ENCODE measurements around the gene GRIK4.

Gene GRIK4

GRCh38 chr11:120525261-120526171 lies 14.0 kb downstream of the GRIK4 start:
- no peak for DNase-seq

- no peak for DNase-seq
Measured at GRCh38 chr11:120526241-120526640, 14.7 kb downstream of the GRIK4 start.

- DNase-seq = no peak
Measured at GRCh38 chr11:120527111-120527761, 15.7 kb downstream of the GRIK4 start.

- no peak for DNase-seq
Measured at GRCh38 chr11:120528749-120529148, 17.2 kb downstream of the GRIK4 start.

- DNase-seq = no peak
Measured at GRCh38 chr11:120529214-120529613, 17.7 kb downstream of the GRIK4 start.

- no peak for DNase-seq
Measured at GRCh38 chr11:120529911-120530310, 18.4 kb downstream of the GRIK4 start.

- no peak for DNase-seq
Measured at GRCh38 chr11:120532082-120532831, 20.7 kb downstream of the GRIK4 start.

- no peak for DNase-seq
Measured at GRCh38 chr11:120532832-120533196, 21.3 kb downstream of the GRIK4 start.

- DNase-seq = no peak
Measured at GRCh38 chr11:120536091-120536796, 24.7 kb downstream of the GRIK4 start.

- no peak for DNase-seq
Measured at GRCh38 chr11:120536797-120537169, 25.2 kb downstream of the GRIK4 start.

GRCh38 chr11:120537996-120538395 lies 26.4 kb downstream of the GRIK4 start:
- no peak for DNase-seq

GRCh38 chr11:120538707-120539106 lies 27.2 kb downstream of the GRIK4 start:
- DNase-seq = no peak

- DNase-seq = no peak
Measured at GRCh38 chr11:120539667-120540369, 28.3 kb downstream of the GRIK4 start.

GRCh38 chr11:120540744-120541465 lies 29.4 kb downstream of the GRIK4 start:
- no peak for DNase-seq

GRCh38 chr11:120543521-120544215 lies 32.1 kb downstream of the GRIK4 start:
- DNase-seq = no peak

GRCh38 chr11:120545813-120546212 lies 34.3 kb downstream of the GRIK4 start:
- DNase-seq = no peak

GRCh38 chr11:120546312-120547205 lies 35.0 kb downstream of the GRIK4 start:
- peak; percentile 6 for DNase-seq

GRCh38 chr11:120547316-120547715 lies 35.8 kb downstream of the GRIK4 start:
- no peak for DNase-seq

- peak; percentile 15 for DNase-seq
Measured at GRCh38 chr11:120547811-120548681, 36.5 kb downstream of the GRIK4 start.
